Tibial nerve (tissue), 4 donors: ENCODE results near the gene MIF4GD. TPM values are rescaled to one million over a fixed set of nuclear protein-coding genes. Genes with fewer than 3 reads are reported as not detected.
A peak's percentile ranks its signal among the peaks of the same experiment; 100 is the strongest.

Experiments
- DNase-seq, 2 donors: peaks; one replicate each; pipeline ENCODE4 v3.0.0-alpha.2; 2019; ENCODE audit warnings: low spot score in 2 of 2
- H3K27ac ChIP-seq, 4 donors: fragments of 200-600 bp; sonication (generic) in 3 of 4; one replicate each; pipeline ENCODE4 v1.5.1; 2017 to 2019; ENCODE audit warnings: mild to moderate bottlenecking in 1 of 4
- H3K27me3 ChIP-seq, 2 donors: fragments of 200-600 bp; sonication (generic) in 1 of 2; one replicate each; pipeline versions ENCODE4 v1.5.1 to v1.6.0; 2017 to 2019
- H3K36me3 ChIP-seq, 3 donors: fragments of 200-600 bp; sonication (generic); one replicate each; pipeline ENCODE4 v1.5.1; 2018 to 2019
- H3K4me1 ChIP-seq, 4 donors: fragments of 200-600 bp; sonication (generic) in 3 of 4; one replicate each; pipeline ENCODE4 v1.5.1; 2017 to 2019
- H3K4me3 ChIP-seq, 4 donors: fragments of 200-600 bp; sonication (generic) in 3 of 4; one replicate each; pipeline ENCODE4 v1.5.1; 2017 to 2019; ENCODE audit warnings: mild to moderate bottlenecking in 1 of 4, moderate library complexity in 1 of 4
- H3K9me3 ChIP-seq, 4 donors: fragments of 200-600 bp; sonication (generic) in 3 of 4; one replicate each; pipeline ENCODE4 v1.5.1; 2017 to 2019
- EP300 ChIP-seq, 2 donors: sonication (generic); formaldehyde crosslinking; IDR thresholded peaks; one replicate each; pipeline ENCODE4 v1.6.1; 2017; ENCODE audit warnings: antibody characterized with exemption in 2 of 2, mild to moderate bottlenecking in 1 of 2
- POLR2A ChIP-seq, 2 donors: fragments of 450-650 bp; IDR thresholded peaks; one replicate each; pipeline ENCODE4 v1.6.1; 2017; ENCODE audit warnings: antibody characterized with exemption in 2 of 2, mild to moderate bottlenecking in 2 of 2, moderate library complexity in 2 of 2
- WGBS, 2 donors: methylation state at CpG; one replicate each; pipeline ENCODE4 v1.1.5; 2018; 5-methylcytosine and 5-hydroxymethylcytosine counted together
- total RNA-seq, 4 donors: library from RNA; depleted of rRNA; stranded (reverse); fragments of >200 nt; gene quantifications; one replicate each; pipeline ENCODE4 v1.1.0, GENCODE V29; 2016
- TF ChIP-seq, protein P1 (sequence below), 5 experiments: fragments of 200-600 bp in 3 of 5; fragments of 450-650 bp in 2 of 5; sonication (generic) in 3 of 5; IDR thresholded peaks; one replicate each; pipeline ENCODE4 v1.5.1; 2016 to 2019; ENCODE audit warnings: antibody characterized with exemption in 5 of 5, mild to moderate bottlenecking in 3 of 5, moderate library complexity in 2 of 5

Gene MIF4GD
- total RNA-seq, 4 donors from 2014 or later = 18.4 to 53.1 (median 41.0) TPM

DNA sequence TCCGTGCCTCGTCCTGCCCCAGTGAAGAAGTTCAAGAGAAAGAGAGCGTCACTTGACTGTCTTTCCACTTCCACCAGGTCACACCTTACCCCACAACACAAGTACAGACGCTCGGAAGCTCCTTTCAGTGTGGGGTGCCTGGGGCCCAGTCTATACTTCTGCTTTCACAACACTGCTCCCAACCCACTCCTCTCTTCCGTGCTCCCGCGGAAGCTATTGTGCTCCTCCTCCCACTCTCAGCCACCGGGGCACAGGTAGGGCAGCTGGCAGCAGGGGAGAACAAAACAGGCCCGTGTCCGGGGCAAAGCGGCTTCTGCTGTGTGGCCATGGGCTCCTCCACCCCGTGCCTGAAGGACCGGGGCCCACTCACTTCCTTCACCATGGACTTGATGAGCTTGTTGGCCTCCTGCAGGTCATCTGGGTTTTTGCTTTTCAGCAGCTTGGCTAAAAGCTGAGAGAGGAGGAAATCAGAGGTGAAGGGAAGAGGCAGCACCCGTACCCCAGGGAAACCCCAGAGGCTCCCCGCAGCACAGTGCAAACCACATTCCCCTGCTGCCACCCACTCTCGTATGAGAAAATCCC is 28.5 kb downstream of the MIF4GD start:
- Histone ChIP-seq H3K36me3 (peaks cover 9 to 91% (median 35%) of the 10 kb centered on the region in 3 donors), H3K4me3 (no peak overlapping the region), H3K4me1 (peaks cover 0 to 44% (median 8%) of the 10 kb centered on the region in 4 donors), H3K27me3 (no peaks in the 10 kb centered on the region), H3K27ac (peak overlapping the region in 3 of 4 donors; percentile 36 to 75 (median 45)), H3K9me3 (no peaks in the 10 kb centered on the region)
- no peak for DNase-seq
- 81 to 84% methylated on average over 17 of the region's 17 CpGs for WGBS, 2 donors
- TF ChIP-seq EP300 (IDR thresholded peaks at IDR 0.05) = no peak
- TF ChIP-seq, protein P1, sequence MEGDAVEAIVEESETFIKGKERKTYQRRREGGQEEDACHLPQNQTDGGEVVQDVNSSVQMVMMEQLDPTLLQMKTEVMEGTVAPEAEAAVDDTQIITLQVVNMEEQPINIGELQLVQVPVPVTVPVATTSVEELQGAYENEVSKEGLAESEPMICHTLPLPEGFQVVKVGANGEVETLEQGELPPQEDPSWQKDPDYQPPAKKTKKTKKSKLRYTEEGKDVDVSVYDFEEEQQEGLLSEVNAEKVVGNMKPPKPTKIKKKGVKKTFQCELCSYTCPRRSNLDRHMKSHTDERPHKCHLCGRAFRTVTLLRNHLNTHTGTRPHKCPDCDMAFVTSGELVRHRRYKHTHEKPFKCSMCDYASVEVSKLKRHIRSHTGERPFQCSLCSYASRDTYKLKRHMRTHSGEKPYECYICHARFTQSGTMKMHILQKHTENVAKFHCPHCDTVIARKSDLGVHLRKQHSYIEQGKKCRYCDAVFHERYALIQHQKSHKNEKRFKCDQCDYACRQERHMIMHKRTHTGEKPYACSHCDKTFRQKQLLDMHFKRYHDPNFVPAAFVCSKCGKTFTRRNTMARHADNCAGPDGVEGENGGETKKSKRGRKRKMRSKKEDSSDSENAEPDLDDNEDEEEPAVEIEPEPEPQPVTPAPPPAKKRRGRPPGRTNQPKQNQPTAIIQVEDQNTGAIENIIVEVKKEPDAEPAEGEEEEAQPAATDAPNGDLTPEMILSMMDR (IDR thresholded peaks at IDR 0.05) = no peak
- TF ChIP-seq POLR2A (IDR thresholded peaks at IDR 0.05) = no peak

DNA sequence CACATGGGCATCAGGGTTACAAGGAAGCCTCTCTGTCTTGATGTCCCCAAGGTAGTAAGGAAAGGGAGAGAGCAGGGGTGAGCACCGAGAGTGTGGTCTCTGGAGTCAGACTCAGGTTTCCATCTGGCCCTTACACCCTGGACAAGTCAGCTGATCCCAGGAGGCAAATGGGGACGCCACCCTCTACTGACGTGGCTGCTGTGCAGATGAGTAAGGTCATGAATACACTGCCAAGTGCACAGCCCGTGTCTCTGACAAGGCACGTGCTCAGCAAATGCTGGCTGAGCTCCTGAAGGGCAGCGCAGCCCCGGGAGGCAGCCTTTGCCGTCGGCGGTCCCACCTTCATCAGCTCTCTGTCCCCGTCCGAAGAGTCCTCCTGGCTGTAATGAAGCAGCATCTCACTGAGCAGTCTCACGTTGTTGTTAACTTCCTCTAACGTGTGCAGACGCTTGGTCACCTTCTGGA is 29.0 kb downstream of the MIF4GD start:
- Histone ChIP-seq H3K27ac (peak overlapping the region in 3 of 4 donors; percentile 36 to 75 (median 69)), H3K4me3 (no peak overlapping the region), H3K9me3 (no peaks in the 10 kb centered on the region), H3K36me3 (peaks cover 9 to 96% (median 41%) of the 10 kb centered on the region in 3 donors), H3K4me1 (peaks cover 0 to 44% (median 8%) of the 10 kb centered on the region in 4 donors), H3K27me3 (no peaks in the 10 kb centered on the region)
- TF ChIP-seq EP300 (IDR thresholded peaks at IDR 0.05) (peak in 1 of 2 donors; percentile 23), POLR2A (IDR thresholded peaks at IDR 0.05) (no peak)
- 79% methylated on average over 12 to 15 of the region's 15 CpGs for whole genome bisulfite sequencing, 2 donors
- DNase-seq = peak in 1 of 2 donors; percentile 29

DNA sequence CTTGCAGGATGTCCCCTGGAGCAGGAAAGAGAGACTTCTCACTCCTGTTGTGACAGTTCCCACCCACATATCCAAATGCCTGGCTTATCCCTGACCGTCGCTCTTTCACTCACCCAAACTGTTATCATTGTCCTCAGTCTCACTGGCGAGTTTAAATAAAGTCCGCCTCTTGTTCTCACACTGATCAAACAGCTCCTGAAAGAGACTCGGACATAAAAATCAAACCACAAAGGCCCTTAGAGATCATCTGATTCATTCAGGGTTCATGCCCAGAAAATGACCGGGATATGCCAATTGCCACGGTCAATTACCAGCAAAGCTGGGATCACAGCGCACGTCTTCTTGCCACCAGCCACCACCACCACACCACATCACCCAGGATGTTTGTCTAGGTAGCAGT is 29.5 kb downstream of the MIF4GD start:
- H3K4me1 ChIP-seq = peaks cover 0 to 44% (median 8%) of the 10 kb centered on the region in 4 donors
- H3K4me3 ChIP-seq = no peak overlapping the region
- peaks cover 9 to 100% (median 44%) of the 10 kb centered on the region in 3 donors for H3K36me3 ChIP-seq
- 78 to 85% methylated on average over 9 of the region's 9 CpGs for WGBS, 2 donors
- H3K27me3 ChIP-seq = no peaks in the 10 kb centered on the region
- H3K27ac ChIP-seq = peak overlapping the region in 3 of 4 donors; percentile 69 to 75 (median 70)
- H3K9me3 ChIP-seq = no peaks in the 10 kb centered on the region
- no peak for TF ChIP-seq POLR2A (IDR thresholded peaks at IDR 0.05)
- TF ChIP-seq, protein P1 (IDR thresholded peaks at IDR 0.05) = no peak
- no peak for TF ChIP-seq EP300 (IDR thresholded peaks at IDR 0.05)
- no peak for DNase-seq

GRCh38 chr17:75241143-75241430 is 29.9 kb downstream of the MIF4GD start:
- peak; percentile 38 to 45 for DNase-seq
- Histone ChIP-seq H3K4me1 (peaks cover 0 to 44% (median 8%) of the 10 kb centered on the region in 4 donors), H3K36me3 (peaks cover 9 to 100% (median 41%) of the 10 kb centered on the region in 3 donors), H3K9me3 (no peaks in the 10 kb centered on the region), H3K4me3 (no peak overlapping the region), H3K27me3 (no peaks in the 10 kb centered on the region), H3K27ac (peak overlapping the region in 3 of 4 donors; percentile 20 to 70 (median 69))
- peak in 1 of 2 donors; percentile 47 for TF ChIP-seq EP300 (IDR thresholded peaks at IDR 0.05)
- no peak for TF ChIP-seq POLR2A (IDR thresholded peaks at IDR 0.05)
- TF ChIP-seq, protein P1 (IDR thresholded peaks at IDR 0.05) = no peak
- 73 to 79% methylated on average over 5 to 6 of the region's 7 CpGs for WGBS, 2 donors

DNA sequence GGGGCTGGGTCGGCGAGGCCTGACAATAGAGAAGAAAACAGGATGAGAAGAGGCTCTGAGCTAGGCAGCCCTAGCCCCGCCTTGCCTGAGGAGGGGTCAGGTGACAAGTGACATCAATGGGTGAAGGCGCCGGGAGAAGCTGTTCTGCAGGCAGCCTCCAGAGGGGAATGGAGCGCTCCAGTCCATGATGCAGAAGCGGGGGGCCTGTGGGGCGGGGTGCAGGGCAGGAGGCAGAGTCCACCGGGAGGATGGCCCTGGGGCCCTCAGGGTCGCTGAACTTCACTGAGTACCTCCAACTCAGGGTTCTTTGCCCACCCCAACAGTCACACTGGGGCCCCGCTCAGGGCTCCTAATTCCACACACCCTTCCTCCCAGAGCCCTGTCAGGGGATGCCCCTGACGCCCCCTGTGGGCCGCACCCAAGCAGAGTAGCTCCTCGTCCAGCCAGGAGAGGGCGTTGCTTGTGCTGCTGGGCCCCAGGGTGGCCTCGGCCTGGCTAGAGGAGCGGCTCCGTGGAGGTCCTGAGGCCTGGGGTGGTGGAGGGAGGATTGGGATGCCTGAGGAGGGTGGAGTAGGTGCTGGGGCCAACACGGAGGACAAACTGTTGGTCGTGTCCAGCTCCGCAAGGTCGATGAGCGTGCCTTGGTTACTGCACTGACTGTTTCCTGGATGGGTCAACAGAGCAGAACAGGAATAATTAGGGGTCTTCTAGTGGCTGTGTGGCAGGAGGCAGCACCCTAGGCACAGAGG is 30.5 kb downstream of the MIF4GD start:
- WGBS, 2 donors = 54 to 58% methylated on average over 19 to 22 of the region's 23 CpGs
- peak overlapping the region in 3 of 4 donors; percentile 20 to 70 (median 69) for H3K27ac ChIP-seq
- no peaks in the 10 kb centered on the region for H3K9me3 ChIP-seq
- no peaks in the 10 kb centered on the region for H3K27me3 ChIP-seq
- no peak for DNase-seq
- no peak overlapping the region for H3K4me3 ChIP-seq
- TF ChIP-seq, protein P1 (IDR thresholded peaks at IDR 0.05) = peak in 4 of 5 experiments; percentile 40 to 62 (median 48)
- TF ChIP-seq POLR2A (IDR thresholded peaks at IDR 0.05) = no peak
- H3K36me3 ChIP-seq = peaks cover 9 to 100% (median 39%) of the 10 kb centered on the region in 3 donors
- peaks cover 0 to 44% (median 8%) of the 10 kb centered on the region in 4 donors for H3K4me1 ChIP-seq
